ENCODE data around the gene RPS4Y1.

DNA sequence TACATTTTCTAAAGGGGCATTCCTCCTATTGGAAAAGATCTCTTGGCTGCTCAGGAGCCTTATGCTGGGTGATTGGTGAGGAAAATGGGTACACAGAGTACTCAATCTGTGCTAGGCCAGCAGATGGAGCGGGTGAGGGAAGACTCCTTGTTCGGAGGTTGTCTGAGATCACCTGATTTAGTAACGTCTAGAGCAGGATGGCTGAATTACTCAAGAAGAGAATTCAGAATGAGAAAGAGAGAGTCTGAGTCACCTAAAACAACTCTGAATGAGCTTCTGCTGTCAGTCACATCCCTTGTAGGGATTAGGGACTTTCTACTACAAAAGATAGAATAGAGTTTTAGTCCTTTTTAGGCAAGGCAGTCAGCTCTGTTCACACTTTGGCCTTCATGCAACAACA, 46.6 kb downstream of the RPS4Y1 start:
- TF ChIP-seq CTCF (IDR thresholded peaks at IDR 0.05) (no peak), POLR2A (IDR thresholded peaks at IDR 0.05) (no peak), EP300 (IDR thresholded peaks at IDR 0.05) (no peak), POLR2AphosphoS5 (IDR thresholded peaks at IDR 0.05) (no peak)
